A549 (cell line): ENCODE results near the gene CRMP1. TPM values are rescaled to one million over a fixed set of nuclear protein-coding genes. Genes with fewer than 3 reads are reported as not detected.

Experiments used
- ATAC-seq, 2 experiments: fragments of 200-7000 bp in 1 of 2; fragments of >200 bp in 1 of 2; cut with Nextera tagmentation in 1 of 2; cut with Tn5 transposase in 1 of 2; 3 replicates each; pipeline versions ENCODE4 v1.8.0 to v1.9.1; 2018 to 2020; ENCODE audit warnings: mild to moderate bottlenecking in 1 of 2, moderate library complexity in 1 of 2
- CTCF ChIA-PET: fragments of 300-600 bp; sonication (Branson Sonifier 250); formaldehyde crosslinking; extraction: SDS; loops from one replicate; lab custom pipeline; 2021; ENCODE audit warnings: antibody characterized with exemption, inconsistent platforms; lab: Yijun Ruan, JAX
- POLR2A ChIA-PET: fragments of 350-600 bp; formaldehyde crosslinking; extraction: SDS; loops from one replicate; lab custom pipeline; 2021; ENCODE audit warnings: antibody characterized with exemption, inconsistent platforms; lab: Yijun Ruan, JAX
- DNase-seq, 2 experiments: peaks; one replicate each; pipeline versions ENCODE4 v3.0.0 to v3.0.0-alpha.2; 2011 to 2016; ENCODE audit warnings: low read depth in 1 of 2, low spot score in 1 of 2
- FAIRE-seq: peaks from 2 replicates; lab custom pipeline; 2011; peaks lifted over from hg19 to GRCh38; lab: Jason Lieb, UNC
- H3K27ac ChIP-seq, 2 experiments: fragments of >200 bp; sonication (Bioruptor Twin); formaldehyde crosslinking; 3 replicates each; pipeline ENCODE4 v1.5.1; 2016 to 2017
- H3K4me1 ChIP-seq: fragments of >200 bp; sonication (Bioruptor Twin); formaldehyde crosslinking; 3 replicates; pipeline ENCODE4 v1.6.1; 2016
- H3K4me2 ChIP-seq: fragments of >200 bp; sonication (Bioruptor Twin); formaldehyde crosslinking; 3 replicates; pipeline ENCODE4 v1.6.1; 2016
- H3K4me3 ChIP-seq: fragments of >200 bp; sonication (Bioruptor Twin); formaldehyde crosslinking; 3 replicates; pipeline ENCODE4 v1.5.1; 2016
- H3K9me3 ChIP-seq: fragments of >200 bp; sonication (Bioruptor Twin); formaldehyde crosslinking; 3 replicates; pipeline ENCODE4 v1.6.1; 2016
- CHD2 ChIP-seq: fragments of 150-350 bp; IDR thresholded peaks from 2 replicates; pipeline ENCODE4 v1.6.1; 2014; ENCODE audit warnings: low read length; ENCODE audit not compliant: partially characterized antibody
- CTCF ChIP-seq: fragments of >200 bp; sonication (Bioruptor Twin); formaldehyde crosslinking; IDR thresholded peaks from 3 replicates; pipeline ENCODE4 v1.5.1; 2016
- EHF ChIP-seq: fragments of 250-450 bp; sonication (Bioruptor Pico); IDR thresholded peaks from 2 replicates; pipeline ENCODE4 v1.5.0; 2020; ENCODE audit warnings: mild to moderate bottlenecking
- EHMT2 ChIP-seq: fragments of 200-600 bp; sonication (generic); IDR thresholded peaks from 2 replicates; pipeline ENCODE4 v1.6.1; 2016; ENCODE audit warnings: antibody characterized with exemption, low read depth, mild to moderate bottlenecking, moderate library complexity
- ELK1 ChIP-seq: fragments of 150-350 bp; IDR thresholded peaks from 2 replicates; pipeline ENCODE4 v1.6.1; 2014; ENCODE audit warnings: low read depth, mild to moderate bottlenecking, low read length
- ESRRA ChIP-seq: fragments of 150-350 bp; IDR thresholded peaks from 2 replicates; pipeline ENCODE4 v1.6.1; 2014; ENCODE audit warnings: mild to moderate bottlenecking, low read length, borderline replicate concordance
- FOXS1 ChIP-seq: fragments of 250-450 bp; sonication (Bioruptor Pico); IDR thresholded peaks from 2 replicates; pipeline ENCODE4 v1.5.0; 2020; ENCODE audit warnings: mild to moderate bottlenecking, moderate library complexity
- GATA3 ChIP-seq: IDR thresholded peaks from 2 replicates; pipeline ENCODE4 v1.6.1; 2012; ENCODE audit warnings: borderline replicate concordance
- HES2 ChIP-seq: fragments of >200 bp; sonication (Bioruptor Twin); formaldehyde crosslinking; IDR thresholded peaks from 2 replicates; pipeline ENCODE4 v1.6.1; 2016
- HEYL ChIP-seq: fragments of 250-450 bp; sonication (Bioruptor Pico); IDR thresholded peaks from 2 replicates; pipeline ENCODE4 v1.8.0; 2021; ENCODE audit warnings: mild to moderate bottlenecking, moderate library complexity
- HOXA7 ChIP-seq: fragments of 250-450 bp; sonication (Bioruptor Pico); IDR thresholded peaks from 2 replicates; pipeline ENCODE4 v1.5.0; 2020; ENCODE audit warnings: mild to moderate bottlenecking, moderate library complexity
- HOXB5 ChIP-seq: fragments of 250-450 bp; sonication (Bioruptor Pico); IDR thresholded peaks from 2 replicates; pipeline ENCODE4 v1.5.0; 2020; ENCODE audit warnings: mild to moderate bottlenecking, moderate library complexity
- KDM5A ChIP-seq: fragments of 200-600 bp; sonication (generic); IDR thresholded peaks from 2 replicates; pipeline ENCODE4 v1.6.1; 2016; ENCODE audit warnings: antibody characterized with exemption, mild to moderate bottlenecking
- MAFK ChIP-seq: fragments of 450-650 bp; IDR thresholded peaks from 2 replicates; pipeline ENCODE4 v1.6.1; 2014; ENCODE audit not compliant: partially characterized antibody
- MAX ChIP-seq: IDR thresholded peaks from 2 replicates; pipeline ENCODE4 v1.6.1; 2012
- MAZ ChIP-seq: fragments of 150-350 bp; IDR thresholded peaks from 2 replicates; pipeline ENCODE4 v1.6.1; 2014; ENCODE audit warnings: antibody characterized with exemption, low read depth, low read length, borderline replicate concordance
- NFE2L2 ChIP-seq: fragments of 150-350 bp; conservative IDR thresholded peaks from 2 replicates; pipeline ENCODE4 v1.6.1; 2014; ENCODE audit warnings: low read length
- NPAS2 ChIP-seq: fragments of 250-450 bp; sonication (Bioruptor Pico); IDR thresholded peaks from 2 replicates; pipeline ENCODE4 v1.8.0; 2022; ENCODE audit warnings: mild to moderate bottlenecking, moderate library complexity, borderline replicate concordance
- PBX3 ChIP-seq: IDR thresholded peaks from 2 replicates; pipeline ENCODE4 v1.6.1; 2012
- RAD21 ChIP-seq, 2 experiments: fragments of >200 bp in 1 of 2; sonication (Bioruptor Twin) in 1 of 2; formaldehyde crosslinking in 1 of 2; IDR thresholded peaks in 1 of 2; conservative IDR thresholded peaks in 1 of 2; 2 replicates in 1 of 2; 3 replicates in 1 of 2; pipeline ENCODE4 v1.6.1; 2012 to 2018; ENCODE audit warnings: inconsistent platforms in 1 of 2
- RFX5 ChIP-seq: fragments of 450-650 bp; IDR thresholded peaks from 2 replicates; pipeline ENCODE4 v1.7.1; 2014; ENCODE audit warnings: antibody characterized with exemption, mild to moderate bottlenecking, moderate library complexity
- RNF2 ChIP-seq: fragments of 200-600 bp; sonication (generic); IDR thresholded peaks from 2 replicates; pipeline ENCODE4 v1.6.1; 2016; ENCODE audit warnings: low read depth, mild to moderate bottlenecking, antibody characterized with exemption, moderate library complexity, borderline replicate concordance
- SMC3 ChIP-seq: fragments of >200 bp; sonication (Bioruptor Twin); formaldehyde crosslinking; IDR thresholded peaks from 3 replicates; pipeline ENCODE4 v1.6.1; 2018; ENCODE audit warnings: inconsistent platforms
- TP53 ChIP-seq: fragments of 250-450 bp; sonication (Bioruptor Pico); IDR thresholded peaks from 2 replicates; pipeline ENCODE4 v1.5.0; 2021; ENCODE audit warnings: mild to moderate bottlenecking, moderate library complexity
- USF2 ChIP-seq: fragments of 450-650 bp; IDR thresholded peaks from 2 replicates; pipeline ENCODE4 v1.6.1; 2014; ENCODE audit warnings: antibody characterized with exemption
- ZNF302 ChIP-seq: fragments of 250-450 bp; sonication (Bioruptor Pico); IDR thresholded peaks from 2 replicates; pipeline ENCODE4 v1.9.0; 2021; ENCODE audit warnings: inconsistent platforms, mild to moderate bottlenecking, moderate library complexity
- ZSCAN20 ChIP-seq: fragments of 250-450 bp; sonication (Bioruptor Pico); IDR thresholded peaks from 2 replicates; pipeline ENCODE4 v1.8.0; 2022; ENCODE audit warnings: mild to moderate bottlenecking, moderate library complexity
- WGBS: methylation state at CpG from one replicate; pipeline ENCODE4 v1.1.6; 2017; ENCODE audit errors: missing lambda C conversion rate; 5-methylcytosine and 5-hydroxymethylcytosine counted together
- polyA plus RNA-seq, 4 experiments: library from polyadenylated mRNA; depleted of rRNA in 3 of 4; stranded (reverse); fragments of >200 nt; fragmentation: RNase III in 1 of 4; extraction: RNeasy Plus Mini Kit Qiagen cat#74134 plus additional on column Dnase treatment in 1 of 4; gene quantifications; 2 replicates in 3 of 4; 3 replicates in 1 of 4; pipeline ENCODE4 v1.2.3, GENCODE V29; 2011 to 2017

CRMP1 gene
- polyA plus RNA-seq, 2 of the 4 experiments (the other 2 are of a cell fraction): 0.74 to 0.80 TPM

GRCh38 chr4:5895287-5895686, 2.4 kb upstream of the CRMP1 start (continued):
- no peak for TF ChIP-seq ELK1
- no peak for TF ChIP-seq HEYL
- TF ChIP-seq NFE2L2: no peak
- TF ChIP-seq, all 56 proteins: peak for 0

GRCh38 chr4:5894266-5894665, 1.4 kb upstream of the CRMP1 start:
- DNase-seq (no peak), FAIRE-seq (no peak), ATAC-seq (no peak)
- WGBS: 18% methylated on average over 2 of the region's 7 CpGs
- TF ChIP-seq ZSCAN20 (CRISPR knock-in tag): no peak
- TF ChIP-seq EHF: no peak
- no peak for TF ChIP-seq MAFK
- TF ChIP-seq GATA3: no peak
- TF ChIP-seq SMC3: no peak
- no peak overlapping the region for H3K4me3 ChIP-seq
- no peaks in the 10 kb centered on the region for H3K4me1 ChIP-seq
- POLR2A ChIA-PET: no interaction called here
- CTCF ChIA-PET: interaction anchor here (1.0 kb wide), 1 partner anchor 9 kb away, joined by 4 read pairs; no protein-coding TSS in a partner anchor
- no peak overlapping the region for H3K4me2 ChIP-seq
- H3K9me3 ChIP-seq: no peaks in the 10 kb centered on the region; the same call in 1 of the 3 replicates
- H3K27ac ChIP-seq: no peak overlapping the region

- H3K4me3 ChIP-seq: no peak overlapping the region
- no peak overlapping the region for H3K27ac ChIP-seq
- 41% methylated on average over 7 of the region's 8 CpGs for WGBS
- FAIRE-seq (no peak), ATAC-seq (no peak), DNase-seq (no peak)
- POLR2A ChIA-PET: no interaction called here
- no peaks in the 10 kb centered on the region; the same call in 1 of the 3 replicates for H3K9me3 ChIP-seq
- TF ChIP-seq RFX5 (no peak), HES2 (no peak), ZNF302 (CRISPR knock-in tag) (no peak), KDM5A (no peak), MAZ (no peak), CHD2 (no peak), USF2 (no peak), ESRRA (no peak), RAD21 (conservative IDR thresholded peaks at IDR 0.05 in 1 of 2, IDR thresholded peaks at IDR 0.05 in 1 of 2) (no peak), EHMT2 (no peak), RNF2 (no peak), CTCF (no peak), TP53 (CRISPR knock-in tag) (no peak), FOXS1 (CRISPR knock-in tag) (no peak), MAX (no peak), HOXA7 (CRISPR knock-in tag) (no peak), ELK1 (no peak), HOXB5 (CRISPR knock-in tag) (no peak), PBX3 (no peak), NPAS2 (CRISPR knock-in tag) (no peak)
- TF ChIP-seq, all 56 proteins: peak for 0
- Histone ChIP-seq H3K4me1 (no peaks in the 10 kb centered on the region), H3K4me2 (no peak overlapping the region)
- CTCF ChIA-PET: interaction anchor here (1.0 kb wide), 1 partner anchor 10 kb away, joined by 4 read pairs; no protein-coding TSS in a partner anchor
Measured at GRCh38 chr4:5893591-5893990, 705 bp upstream of the CRMP1 start.
